Upper lobe of left lung (tissue), 4 donors: ENCODE data around the gene BCL7A.

Source experiments
- CTCF ChIP-seq, 6 experiments: fragments of 450-650 bp in 4 of 6; fragments of 200-600 bp in 2 of 6; sonication (generic) in 2 of 6; IDR thresholded peaks; one replicate each; pipeline ENCODE4 v1.5.1; 2016 to 2019; ENCODE audit warnings: antibody characterized with exemption in 6 of 6
- EP300 ChIP-seq, 4 donors: sonication (generic); formaldehyde crosslinking; IDR thresholded peaks; one replicate each; pipeline ENCODE4 v1.5.1; 2017; ENCODE audit warnings: antibody characterized with exemption in 4 of 4, control low read depth in 2 of 4
- POLR2A ChIP-seq, 4 donors: fragments of 450-650 bp; IDR thresholded peaks; one replicate each; pipeline ENCODE4 v1.5.1; 2016 to 2017; ENCODE audit warnings: antibody characterized with exemption in 4 of 4, mild to moderate bottlenecking in 2 of 4
- POLR2AphosphoS5 ChIP-seq, 2 donors: sonication (generic); formaldehyde crosslinking; IDR thresholded peaks; one replicate each; pipeline ENCODE4 v1.5.1; 2017; ENCODE audit warnings: antibody characterized with exemption in 2 of 2

GRCh38 chr12:122012184-122012583 is 9.5 kb upstream of the BCL7A start:
- TF ChIP-seq CTCF (IDR thresholded peaks at IDR 0.05) = no peak
- no peak for TF ChIP-seq POLR2AphosphoS5 (IDR thresholded peaks at IDR 0.05)
- no peak for TF ChIP-seq POLR2A (IDR thresholded peaks at IDR 0.05)
- TF ChIP-seq EP300 (IDR thresholded peaks at IDR 0.05) = no peak
